NCI-H2029 treated with DMSO at 0.1 percent for 48 hours (cell line): ENCODE results near the gene BICDL2.

Experiments
- DNase-seq: peaks from one replicate; lab custom pipeline; 2025; lab: John Stamatoyannopoulos, UW

The BICDL2 gene

DNA sequence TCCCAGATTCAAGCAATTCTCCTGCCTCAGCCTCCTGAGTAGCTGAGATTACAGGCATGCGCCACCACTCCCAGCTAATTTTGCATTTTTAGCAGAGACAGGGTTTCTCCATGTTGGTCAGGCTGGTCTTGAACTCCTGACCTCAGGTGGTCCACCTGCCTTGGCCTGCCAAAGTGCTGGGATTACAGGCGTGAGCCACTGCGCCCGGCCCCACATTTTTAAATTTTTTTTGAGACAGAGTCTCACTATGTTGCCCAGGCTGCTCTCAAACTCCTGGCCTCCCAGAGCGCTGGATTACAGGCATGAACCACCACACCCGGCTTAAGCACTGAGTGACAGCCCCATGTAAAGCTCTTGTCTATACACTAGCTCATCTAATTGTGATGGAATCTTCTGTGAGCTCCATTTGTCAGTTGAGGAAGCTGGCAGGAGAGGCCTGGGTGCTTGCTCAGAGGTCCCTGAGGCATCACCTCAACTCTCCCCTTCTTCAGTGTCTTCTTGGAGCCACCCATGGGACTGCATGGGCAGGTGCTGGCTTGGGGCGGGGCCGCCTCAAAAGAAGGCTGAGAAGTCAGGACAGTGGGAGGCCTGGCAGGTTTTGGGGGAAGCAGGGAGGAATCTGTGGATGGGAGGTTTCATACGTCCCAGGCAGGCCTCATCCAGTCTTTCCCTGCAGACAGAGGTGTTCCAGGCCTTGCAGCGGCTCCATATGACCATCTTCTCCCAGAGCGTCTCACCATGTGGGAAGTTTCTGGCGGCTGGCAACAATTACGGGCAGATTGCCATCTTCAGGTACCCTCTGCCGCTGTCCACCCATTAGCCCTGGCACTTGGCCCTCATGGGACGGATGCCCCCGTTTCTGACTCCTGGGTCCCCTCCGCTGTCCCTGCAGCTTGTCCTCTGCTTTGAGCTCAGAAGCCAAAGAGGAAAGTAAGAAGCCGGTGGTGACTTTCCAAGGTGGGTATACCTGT lies 11.4 kb downstream of the BICDL2 start:
- DNase-seq, result no peak

DNA sequence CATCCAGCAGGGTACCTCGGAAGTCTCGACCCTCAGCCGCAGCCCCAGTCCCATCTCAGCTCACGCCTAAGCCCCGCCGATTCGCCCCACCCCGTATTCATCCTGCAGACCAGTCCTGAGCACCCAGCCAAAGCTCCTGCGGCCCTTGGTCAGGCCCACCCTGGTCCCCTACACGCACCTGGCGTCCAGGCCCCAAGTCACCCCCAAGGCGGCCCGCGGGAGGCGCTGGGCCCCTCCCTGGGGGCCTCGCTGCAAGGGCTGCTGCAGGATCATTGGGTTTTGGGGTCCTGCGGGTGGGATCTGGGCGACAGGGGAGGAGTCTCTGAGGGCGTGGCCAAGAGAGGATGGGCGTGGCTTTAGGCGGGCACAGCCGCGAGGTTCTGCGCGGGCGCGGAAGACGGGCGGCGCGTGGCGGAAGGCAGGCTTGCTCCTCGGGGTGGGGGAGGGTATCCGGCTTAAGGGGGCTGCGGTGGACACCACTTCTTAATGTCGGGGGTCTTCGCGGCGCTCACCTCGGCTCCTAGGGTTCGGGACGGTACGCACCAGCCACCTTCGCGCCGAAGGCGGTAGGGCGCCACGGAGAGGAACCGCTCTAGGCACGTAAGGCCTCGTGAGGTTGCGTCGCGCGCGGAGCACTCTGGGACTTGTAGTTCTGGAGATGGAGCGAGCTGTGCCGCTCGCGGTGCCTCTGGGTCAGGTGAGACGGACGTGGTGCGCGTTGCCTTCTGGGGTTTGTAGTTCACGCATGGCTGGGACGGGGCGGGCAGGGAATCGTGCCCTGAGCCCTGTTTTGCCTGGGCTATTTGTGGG lies 12.9 kb downstream of the BICDL2 start, which contains the start of the genes HCFC1R1 and THOC6:
Gene HCFC1R1 (minus strand): TSS at position 274 of the 810 bp plus-strand sequence. CDS start 1 bp downstream, at position 273.
Gene THOC6 (plus strand): TSS at position 367 of the 810 bp plus-strand sequence. CDS start 292 bp downstream, at position 659.
- DNase-seq, result peak; percentile 77

DNA sequence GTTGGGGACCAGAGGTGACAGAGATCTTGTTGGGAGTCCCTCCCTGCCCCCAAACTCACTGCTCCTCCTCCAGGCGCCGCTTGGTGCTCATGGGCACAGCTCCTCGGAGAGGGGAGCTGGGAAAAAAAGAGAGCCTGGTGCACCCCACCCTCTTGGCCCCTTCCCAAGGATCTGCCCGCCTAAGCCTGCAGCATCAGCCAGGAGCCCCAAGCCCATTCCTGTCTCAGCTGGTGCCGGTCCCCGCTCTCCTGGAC lies 13.4 kb downstream of the BICDL2 start:
- no peak for DNase-seq

DNA sequence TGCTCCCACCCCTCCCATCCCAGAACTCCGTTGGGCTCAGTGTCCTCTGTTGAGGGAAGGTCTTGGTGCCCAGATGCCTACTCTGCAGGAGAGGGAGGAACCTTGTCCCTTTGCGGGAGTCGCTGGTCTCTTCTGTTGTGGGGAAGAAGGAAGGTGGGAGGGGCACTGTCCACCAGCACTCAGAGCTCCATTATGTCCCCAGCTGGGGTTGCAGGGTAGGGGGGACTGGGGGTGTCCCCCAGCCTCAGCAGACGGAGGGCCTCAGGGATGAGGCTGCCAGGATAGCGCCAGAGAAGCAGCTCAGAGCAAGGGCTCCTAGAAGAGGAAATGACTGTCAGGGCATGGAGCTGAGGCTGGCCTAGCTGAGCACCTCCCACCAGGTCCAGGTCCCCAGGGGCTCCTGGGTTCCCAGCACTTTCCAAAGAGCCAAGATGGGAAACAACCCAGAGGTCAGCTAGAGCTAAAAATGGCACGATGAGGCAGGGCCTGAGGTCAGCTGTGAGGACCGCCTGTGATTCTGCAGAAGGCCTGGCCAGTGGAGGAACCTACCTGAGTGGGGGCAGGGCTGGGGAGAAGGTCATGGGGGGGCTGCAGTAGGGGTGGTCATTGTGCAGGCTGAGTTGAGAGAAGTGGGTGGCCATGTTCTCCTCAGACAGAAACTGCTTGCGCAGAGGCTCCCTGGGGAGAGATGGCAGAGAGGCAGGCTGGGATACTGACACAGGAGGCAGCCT lies 13.9 kb downstream of the BICDL2 start:
- DNase-seq, result no peak

DNA sequence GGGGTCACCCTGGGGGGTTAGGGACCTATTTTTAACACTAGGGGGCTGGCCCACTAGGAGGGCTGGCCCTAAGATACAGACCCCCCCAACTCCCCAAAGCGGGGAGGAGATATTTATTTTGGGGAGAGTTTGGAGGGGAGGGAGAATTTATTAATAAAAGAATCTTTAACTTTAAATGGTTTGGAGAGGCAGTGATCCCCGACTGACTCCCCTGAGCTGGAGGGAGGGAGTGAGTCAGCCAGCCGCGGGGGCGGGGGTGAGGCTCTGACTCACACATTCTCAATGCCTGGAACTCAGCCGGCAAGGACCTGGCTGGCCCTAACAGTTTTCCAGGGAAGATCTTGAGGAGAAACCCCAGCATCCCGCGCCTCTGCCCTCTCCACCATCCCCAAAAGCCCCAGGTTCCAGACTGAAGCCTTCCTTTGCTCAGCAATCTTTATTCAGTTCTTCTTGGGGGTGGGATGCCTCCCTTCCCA lies 14.5 kb downstream of the BICDL2 start:
- DNase-seq, result no peak

DNA sequence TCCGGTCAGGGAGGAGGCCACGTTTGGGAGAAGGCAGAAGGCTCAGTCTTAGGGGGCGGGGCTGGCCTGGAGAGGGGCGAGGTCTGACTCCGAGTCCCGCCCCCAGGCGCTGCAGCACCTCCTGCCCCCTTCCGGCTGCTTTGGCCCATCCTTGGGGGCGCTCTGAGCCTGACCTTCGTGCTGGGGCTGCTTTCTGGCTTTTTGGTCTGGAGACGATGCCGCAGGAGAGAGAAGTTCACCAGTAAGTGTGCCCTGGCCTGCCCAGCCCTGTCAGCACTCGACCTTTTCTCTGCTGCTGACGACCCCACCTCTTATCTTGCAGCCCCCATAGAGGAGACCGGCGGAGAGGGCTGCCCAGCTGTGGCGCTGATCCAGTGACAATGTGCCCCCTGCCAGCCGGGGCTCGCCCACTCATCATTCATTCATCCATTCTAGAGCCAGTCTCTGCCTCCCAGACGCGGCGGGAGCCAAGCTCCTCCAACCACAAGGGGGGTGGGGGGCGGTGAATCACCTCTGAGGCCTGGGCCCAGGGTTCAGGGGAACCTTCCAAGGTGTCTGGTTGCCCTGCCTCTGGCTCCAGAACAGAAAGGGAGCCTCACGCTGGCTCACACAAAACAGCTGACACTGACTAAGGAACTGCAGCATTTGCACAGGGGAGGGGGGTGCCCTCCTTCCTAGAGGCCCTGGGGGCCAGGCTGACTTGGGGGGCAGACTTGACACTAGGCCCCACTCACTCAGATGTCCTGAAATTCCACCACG lies 15.1 kb downstream of the BICDL2 start:
- no peak for DNase-seq

DNA sequence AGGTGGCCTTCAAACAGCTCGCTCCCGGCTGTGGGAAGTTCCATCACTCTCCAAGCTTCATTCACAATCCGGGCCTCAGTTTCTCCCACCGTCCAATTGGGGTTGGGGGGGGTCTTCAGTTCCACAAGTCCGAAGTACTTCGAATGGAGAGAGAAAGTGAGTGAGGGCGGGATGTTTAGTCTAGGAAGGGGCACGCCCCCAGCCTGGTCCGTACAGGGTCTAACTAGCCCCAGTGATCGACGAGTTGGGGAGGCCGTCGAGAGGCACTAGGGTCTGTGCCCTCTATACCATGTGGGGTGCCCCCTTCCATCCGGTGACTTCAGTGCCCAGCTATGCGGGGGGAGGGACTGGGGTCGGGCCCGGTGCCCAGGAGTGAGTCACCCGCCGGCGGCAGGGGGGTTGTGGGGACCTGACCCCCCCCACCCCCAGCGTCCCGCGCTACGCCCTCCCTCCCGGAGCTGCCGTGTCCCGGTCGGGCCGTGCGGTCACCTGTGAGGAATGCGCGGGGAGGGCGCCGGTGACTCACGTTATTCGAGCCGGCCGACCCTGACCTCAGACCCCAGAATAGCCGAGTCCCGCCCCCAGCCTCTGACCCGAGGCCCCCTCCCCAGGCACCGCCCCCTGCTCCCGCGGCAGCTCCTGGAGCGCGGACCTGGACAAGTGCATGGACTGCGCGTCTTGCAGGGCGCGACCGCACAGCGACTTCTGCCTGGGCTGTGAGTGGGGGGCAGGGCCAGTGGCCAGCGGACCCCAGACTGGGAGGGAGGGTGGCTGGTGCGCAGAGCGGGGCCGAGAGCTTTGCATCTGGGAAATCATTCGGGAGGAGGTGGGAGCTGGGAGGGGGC lies 15.9 kb downstream of the BICDL2 start:
- DNase-seq, result no peak

DNA sequence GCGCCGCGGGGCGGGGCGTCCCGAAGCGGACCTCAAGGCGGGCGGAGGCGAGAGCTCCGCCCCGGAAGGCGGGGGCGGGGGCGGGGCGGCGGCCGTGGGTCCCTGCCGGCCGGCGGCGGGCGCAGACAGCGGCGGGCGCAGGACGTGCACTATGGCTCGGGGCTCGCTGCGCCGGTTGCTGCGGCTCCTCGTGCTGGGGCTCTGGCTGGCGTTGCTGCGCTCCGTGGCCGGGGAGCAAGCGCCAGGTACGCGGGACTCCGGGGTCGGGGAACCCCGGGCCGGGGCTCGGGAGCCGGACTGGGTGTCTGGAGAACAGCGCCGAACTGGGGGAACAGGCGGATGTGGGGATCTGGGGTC lies 16.5 kb downstream of the BICDL2 start, which contains the start of gene TNFRSF12A:
Gene TNFRSF12A (plus strand): TSS at position 122 of the 357 bp plus-strand sequence. CDS start 30 bp downstream, at position 152.
- peak; percentile 25 for DNase-seq

DNA sequence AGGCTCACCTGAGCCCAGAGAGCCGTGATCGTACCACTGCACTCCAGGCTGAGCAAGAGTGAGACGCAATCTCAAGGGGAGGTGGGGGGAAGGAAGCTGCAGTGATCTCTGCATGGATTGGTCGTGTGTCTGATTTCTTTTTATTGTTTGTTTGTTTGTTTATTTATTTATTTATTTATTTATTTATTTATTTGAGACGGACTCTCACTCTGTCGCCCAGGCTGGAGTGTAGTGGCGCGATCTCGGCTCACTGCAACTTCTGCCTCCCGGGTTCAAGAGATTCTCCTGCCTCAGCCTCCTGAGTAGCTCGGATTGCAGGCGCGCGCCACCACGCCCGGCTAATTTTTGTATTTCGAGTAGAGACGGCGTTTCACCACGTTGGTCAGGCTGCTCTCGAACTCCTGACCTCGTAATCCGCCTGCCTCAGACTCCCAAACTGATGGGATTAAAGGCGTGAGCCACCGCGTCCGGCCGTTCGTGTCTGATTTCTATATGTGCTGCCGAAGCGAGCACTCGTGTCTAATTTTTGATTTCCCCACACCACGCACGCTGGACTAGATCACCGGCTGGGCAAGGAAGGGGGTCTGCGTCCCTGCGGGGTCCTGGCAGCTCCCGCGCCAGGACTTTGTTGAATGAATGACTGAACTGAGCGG lies 17.0 kb downstream of the BICDL2 start:
- no peak for DNase-seq

DNA sequence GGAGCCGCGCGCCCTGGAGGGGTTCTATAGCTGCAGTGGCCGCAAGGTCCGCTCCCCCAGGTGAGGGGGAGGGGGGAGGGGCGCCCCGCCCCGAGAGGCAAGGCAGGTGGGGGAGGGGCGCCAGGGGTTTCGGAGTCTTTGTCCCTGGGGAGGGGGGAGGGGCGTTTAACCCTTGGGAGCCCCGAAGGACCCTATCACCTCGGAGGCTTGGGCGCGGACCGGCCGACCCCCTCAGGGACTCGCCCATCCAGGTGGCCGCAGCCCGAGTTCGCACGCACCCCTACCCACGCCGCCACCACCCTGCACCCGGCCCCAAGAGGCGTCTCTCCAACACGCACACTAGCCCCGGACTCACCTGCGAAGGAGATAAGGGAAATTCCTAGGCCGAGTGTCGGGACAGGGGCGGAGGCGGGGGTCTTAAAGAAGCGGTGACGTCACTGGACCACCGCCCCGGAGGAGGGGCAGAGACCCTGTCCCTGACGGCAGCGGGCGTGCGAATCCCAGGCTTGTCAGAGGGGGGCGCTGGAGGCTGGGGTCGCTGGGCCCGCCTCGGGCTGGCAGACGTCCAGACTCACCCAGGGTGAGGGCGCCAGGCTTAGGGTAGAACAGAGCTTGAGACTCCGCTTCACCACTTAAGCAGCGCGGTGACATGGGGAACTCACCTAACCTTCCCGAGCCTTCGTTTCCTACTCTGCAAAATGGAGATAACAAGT lies 18.8 kb downstream of the BICDL2 start, which contains the start of gene CLDN6:
Gene CLDN6 (minus strand): TSS at position 390 of the 713 bp plus-strand sequence. CDS start 2,162 bp downstream, outside the sequence.
- no peak for DNase-seq

DNA sequence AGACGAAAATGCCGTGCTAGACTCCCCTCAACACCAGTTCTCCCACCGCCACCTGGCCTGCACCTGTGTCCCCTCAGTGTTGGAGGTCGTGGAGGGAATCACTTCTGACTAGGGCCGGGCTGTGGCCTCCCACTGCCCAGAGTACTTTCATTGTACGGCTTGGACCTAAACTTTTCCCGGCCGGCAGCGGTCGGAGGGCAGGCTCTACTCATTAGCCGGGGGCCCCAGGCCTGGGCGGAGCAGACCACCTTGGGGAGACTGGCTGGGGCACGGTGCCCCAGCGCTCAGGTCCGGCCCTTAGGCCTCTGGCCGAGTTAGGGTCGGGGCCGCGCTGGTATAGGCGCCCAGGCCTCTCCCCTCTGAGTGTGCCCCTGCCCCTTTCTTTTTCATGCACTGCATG lies 19.4 kb downstream of the BICDL2 start:
- DNase-seq, result no peak

DNA sequence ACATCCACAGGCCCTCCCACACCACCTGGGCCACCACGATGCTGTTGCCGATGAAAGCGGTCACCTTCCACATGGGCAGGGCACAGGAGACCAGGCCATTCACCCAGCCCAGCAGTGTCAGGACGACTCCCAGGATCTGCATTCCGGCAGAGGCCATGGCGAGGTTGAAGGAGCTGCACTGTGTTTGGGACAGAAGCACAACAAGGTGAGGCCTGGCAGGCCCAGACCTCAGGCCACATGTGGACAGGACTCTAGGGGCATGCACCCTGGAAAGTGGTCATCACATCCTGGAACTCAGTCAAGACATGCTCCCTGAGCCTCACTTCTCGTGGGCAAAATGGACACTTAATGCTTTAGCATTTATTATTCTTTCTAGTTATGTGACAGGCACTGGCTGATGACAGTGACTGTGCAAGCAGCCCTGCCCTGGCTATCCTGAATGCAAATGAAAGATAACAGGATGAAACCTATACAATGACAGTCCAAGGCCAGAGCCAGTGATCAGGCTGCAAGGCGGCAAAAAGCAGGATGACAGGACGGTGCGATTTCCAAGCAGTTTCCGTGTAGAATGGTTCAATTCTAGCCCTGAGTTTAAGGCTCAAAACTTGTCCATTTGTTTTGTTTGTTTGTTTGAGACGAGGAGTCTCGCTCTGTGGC lies 20.8 kb downstream of the BICDL2 start:
- DNase-seq, result no peak

DNA sequence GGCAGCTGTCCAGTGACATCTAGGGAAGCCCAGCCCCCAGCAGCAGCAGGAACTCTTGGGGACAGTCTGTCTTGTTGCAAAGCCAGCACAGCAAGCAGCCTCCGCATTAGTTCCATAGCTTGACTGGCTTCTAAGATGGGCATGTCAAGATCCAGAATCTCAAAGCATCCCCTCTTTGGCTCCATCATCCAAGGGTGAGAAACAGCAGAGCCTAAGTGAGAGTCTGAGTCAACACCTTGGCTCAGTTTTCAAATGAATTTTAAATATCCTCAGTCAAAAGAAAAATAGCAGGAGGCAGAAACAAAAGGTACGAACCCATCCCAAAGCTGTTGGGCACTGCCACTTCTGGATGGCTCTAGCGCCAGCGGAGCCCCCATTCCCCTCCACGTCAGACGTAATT lies 21.8 kb downstream of the BICDL2 start:
- DNase-seq, result no peak

DNA sequence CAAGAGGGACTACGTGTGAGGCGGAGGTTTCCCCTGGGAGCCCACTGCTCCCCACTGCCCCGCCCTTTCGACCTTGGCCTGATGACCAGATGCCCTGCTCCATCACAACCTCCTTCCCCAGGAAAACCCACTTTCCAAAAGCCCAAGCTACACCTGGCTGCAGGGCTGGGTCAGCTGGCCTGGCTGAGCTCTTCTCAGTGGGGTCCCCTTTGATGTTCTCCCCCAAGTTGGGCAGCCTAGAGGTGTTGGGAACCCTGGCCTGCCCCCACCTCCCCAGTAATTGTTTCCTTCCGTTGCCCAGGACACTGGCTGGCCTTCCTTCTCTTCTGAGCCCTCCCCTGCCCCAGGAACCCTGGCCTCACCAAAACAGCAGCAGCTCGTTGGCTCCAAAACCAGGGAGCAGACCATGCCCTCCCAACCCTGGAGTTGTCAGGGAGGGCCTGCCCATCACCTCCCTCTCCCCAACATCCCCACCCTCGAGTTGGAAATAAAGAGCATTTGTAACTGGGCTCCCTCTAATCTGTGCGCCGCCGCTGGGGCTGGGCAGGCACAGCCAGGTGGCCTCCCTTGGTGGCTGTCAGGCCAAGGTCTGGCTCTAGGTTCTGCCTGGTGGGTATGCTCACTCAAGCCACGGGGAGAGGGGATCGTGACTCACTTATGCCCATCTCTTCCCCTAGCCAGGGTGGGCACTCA lies 22.6 kb downstream of the BICDL2 start:
- no peak for DNase-seq

DNA sequence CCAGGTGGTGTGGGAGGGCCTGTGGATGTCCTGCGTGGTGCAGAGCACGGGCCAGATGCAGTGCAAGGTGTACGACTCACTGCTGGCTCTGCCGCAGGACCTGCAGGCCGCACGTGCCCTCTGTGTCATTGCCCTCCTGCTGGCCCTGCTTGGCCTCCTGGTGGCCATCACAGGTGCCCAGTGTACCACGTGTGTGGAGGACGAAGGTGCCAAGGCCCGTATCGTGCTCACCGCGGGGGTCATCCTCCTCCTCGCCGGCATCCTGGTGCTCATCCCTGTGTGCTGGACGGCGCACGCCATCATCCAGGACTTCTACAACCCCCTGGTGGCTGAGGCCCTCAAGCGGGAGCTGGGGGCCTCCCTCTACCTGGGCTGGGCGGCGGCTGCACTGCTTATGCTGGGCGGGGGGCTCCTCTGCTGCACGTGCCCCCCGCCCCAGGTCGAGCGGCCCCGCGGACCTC lies 23.2 kb downstream of the BICDL2 start:
- no peak for DNase-seq

DNA sequence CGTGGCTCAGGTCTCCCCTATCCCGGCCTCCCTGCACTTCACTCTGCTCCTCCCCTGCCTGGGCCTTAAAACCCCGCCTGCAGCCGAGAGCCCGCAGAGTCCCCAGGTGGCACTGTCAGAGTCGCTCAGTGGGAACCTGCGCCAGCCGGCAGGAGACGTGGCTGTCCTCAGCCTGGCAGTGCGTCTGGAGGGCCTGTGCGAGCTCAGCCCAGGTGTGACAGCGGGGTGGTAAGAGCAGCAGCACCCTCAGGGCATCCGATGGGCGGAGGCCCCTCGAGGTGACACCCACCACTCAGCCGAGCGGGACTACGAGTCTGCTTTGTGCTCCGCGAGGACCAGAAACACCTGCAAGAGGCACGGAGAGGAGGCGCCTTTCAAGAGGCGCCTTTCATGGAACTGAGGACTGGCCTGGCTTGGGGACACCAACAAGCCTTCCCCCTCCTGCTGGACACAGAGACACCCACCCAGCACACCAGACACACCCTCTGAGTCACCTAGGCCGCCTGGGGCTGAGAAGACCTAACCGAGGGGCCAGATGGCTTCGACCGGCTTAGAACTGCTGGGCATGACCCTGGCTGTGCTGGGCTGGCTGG lies 23.8 kb downstream of the BICDL2 start, which contains the start of gene CLDN9:
Gene CLDN9 (plus strand): TSS at position 96 of the 593 bp plus-strand sequence. CDS start 440 bp downstream, at position 536.
- DNase-seq, result no peak

DNA sequence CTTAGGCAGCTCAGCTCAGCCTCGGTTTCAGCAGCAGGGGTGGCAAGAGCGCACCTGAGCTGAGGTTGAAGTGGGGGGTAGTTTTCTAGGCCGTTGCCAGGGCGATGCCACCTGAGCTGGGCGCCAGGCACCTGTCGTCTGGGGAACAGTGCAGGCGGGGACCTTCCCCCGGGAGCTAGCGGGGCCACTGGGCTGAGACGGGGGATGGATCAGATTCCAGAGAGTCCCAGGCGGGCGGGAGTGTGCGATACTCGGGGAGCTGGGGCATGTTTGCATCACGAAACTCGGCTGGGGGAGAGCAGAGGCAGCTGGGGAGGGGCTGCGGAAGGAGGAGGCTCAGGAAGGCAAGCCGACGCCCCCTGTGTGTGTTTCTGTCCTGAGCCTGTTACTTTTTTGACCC lies 24.5 kb downstream of the BICDL2 start:
- peak; percentile 22 for DNase-seq
